Kidney capillary endothelial cell (primary cell): ENCODE data around the gene NBPF11.
A peak's percentile ranks its signal among the peaks of the same experiment; 100 is the strongest.
"Not testable (repeated sequence)": the region's sequence is repeated elsewhere in the genome, so short reads cannot be mapped to it uniquely, and the experiment has no call there.

Source experiments
- DNase-seq: peaks from one replicate; pipeline ENCODE4 v3.0.0-alpha.2; 2018; ENCODE audit warnings: low spot score

Gene NBPF11

GRCh38 chr1:148150945-148151344 lies 1.1 kb downstream of the NBPF11 start:
- not testable (repeated sequence) for DNase-seq

- DNase-seq: not testable (repeated sequence)
These were observed 2.1 kb downstream of the NBPF11 start for GRCh38 chr1:148150014-148150413.

DNA sequence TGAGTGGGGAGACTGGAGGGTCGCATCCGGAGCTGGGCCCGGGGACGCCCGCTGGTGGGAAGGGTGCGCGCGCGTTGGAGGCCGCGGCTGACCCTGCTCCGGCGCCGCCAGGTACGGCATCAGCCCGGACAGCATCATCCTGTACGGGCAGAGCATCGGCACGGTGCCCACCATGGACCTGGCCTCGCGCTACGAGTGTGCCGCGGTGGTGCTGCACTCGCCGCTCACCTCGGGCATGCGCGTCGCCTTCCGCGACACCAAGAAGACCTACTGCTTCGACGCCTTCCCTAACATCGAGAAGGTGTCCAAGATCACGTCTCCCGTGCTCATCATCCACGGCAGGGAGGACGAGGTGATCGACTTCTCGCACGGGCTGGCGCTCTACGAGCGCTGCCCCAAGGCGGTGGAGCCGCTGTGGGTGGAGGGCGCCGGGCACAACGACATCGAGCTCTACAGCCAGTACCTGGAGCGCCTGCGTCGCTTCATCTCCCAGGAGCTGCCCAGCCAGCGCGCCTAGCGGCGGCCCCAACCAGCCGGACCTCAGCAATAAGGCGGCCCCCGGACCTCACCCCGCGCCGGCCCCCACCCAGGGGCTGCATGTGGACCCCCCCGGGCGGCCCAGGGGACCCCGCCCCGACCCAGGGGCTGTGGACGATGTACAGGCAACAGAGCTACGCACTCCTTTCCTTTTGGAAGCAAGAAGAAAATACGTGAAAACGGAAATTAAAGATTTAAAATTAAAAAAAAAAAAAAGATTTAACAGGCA lies 2.8 kb downstream of the NBPF11 start:
- not testable (repeated sequence) for DNase-seq

DNA sequence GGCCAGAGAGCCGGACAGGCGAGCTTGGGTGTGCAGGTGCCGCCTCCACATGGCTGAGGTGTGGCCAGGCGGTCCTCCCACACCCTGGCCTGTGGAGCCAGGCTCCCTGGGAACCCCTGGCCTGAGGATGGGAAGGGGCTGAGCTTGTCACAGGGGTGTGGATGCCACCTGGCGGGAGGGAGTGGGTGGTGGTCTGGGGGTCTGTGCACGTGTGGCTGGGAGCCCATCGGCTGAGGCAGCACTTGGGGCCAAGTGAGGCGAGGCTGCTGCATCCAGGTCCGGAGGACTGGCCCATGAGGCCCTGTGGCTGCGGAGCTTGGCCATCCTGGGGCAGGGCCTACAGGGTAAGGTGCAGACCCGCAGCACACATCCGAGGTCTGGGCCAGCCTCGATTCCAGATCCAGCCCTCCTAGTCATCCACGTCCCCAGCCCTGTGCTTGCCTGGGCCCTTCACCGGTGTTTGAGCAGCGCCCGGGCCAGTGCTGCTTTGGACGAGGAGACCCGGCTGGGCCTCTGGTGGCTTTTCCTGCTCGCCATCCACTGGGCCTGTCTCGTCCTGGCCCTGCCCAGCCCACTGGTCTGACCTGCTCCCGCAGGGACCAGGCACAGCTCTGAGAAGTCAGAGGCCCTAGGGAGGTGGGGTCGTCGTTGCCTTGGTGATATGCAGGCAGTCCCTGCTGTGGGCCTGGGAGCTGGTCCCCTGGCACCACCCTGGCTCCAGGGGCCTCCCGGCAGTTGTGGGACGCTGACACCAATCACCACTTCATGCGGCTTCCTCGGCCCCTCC lies 4.8 kb downstream of the NBPF11 start:
- DNase-seq: not testable (repeated sequence)

DNA sequence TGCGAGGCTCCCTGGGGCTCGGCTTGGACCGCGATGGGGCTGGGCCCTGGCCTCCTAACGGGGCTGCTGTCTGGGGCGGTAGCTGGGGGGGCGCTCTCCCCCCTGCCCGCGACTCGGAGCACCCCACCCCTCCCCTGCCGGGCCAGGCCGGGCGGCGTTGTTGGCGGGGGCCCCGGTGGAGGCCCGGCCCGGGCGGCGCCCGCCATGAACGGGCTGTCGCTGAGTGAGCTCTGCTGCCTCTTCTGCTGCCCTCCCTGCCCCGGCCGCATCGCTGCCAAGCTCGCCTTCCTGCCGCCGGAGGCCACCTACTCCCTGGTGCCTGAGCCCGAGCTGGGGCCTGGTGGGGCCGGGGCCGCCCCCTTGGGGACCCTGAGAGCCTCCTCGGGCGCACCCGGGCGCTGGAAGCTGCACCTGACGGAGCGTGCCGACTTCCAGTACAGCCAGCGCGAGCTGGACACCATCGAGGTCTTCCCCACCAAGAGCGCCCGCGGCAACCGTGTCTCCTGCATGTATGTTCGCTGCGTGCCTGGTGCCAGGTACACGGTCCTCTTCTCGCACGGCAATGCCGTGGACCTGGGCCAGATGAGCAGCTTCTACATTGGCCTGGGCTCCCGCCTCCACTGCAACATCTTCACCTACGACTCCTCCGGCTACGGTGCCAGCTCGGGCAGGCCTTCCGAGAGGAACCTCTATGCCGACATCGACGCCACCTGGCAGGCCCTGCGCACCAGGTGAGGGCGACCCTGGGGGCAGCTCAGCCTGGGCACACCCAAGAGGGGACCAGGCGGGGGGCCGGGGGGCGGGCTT lies 5.7 kb downstream of the NBPF11 start:
- not testable (repeated sequence) for DNase-seq

DNA sequence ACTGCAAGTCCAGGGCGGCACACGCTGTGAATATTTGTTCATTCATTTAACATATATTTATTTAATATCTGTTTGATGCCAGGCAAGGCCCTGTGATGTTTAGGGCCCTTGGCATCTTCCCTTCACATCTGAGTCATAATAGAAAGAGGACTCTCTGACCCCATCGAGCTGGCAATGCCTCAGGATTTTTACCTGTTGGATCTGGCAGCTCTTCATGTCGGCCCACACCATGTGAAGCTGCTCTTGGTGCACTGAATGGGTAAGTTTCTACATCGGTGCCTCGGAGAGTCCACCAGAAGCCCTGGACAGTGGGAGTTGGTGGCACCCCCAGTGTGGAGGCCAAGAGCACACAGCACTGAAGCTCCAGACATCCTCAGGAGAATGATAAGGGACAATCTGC lies 8.9 kb downstream of the NBPF11 start:
- not testable (repeated sequence) for DNase-seq

GRCh38 chr1:148141936-148142335 lies 10.1 kb downstream of the NBPF11 start:
- not testable (repeated sequence) for DNase-seq

DNA sequence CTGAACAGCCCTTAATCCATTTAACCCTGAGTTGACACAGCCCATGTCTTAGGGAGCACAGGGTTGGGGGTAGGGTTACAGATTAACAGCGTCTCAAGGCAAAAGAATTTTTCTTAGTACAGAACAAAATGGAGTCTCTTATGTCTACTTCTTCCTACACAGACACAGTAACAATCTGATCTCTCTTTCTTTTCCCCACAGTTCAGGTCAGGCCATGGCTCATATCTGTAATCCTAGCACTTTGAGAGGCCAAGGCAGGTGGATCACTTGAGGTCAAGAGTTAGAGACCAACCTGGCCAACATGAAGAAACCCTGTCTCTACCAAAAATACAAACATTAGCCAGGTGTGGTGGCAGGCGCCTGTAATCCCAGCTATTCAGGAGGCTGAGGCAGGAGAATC lies 13.5 kb downstream of the NBPF11 start:
- DNase-seq: not testable (repeated sequence)

GRCh38 chr1:148122341-148122740 lies 29.7 kb downstream of the NBPF11 start:
- DNase-seq: not testable (repeated sequence)

- DNase-seq: peak; percentile 0
These were observed 31.7 kb downstream of the NBPF11 start for GRCh38 chr1:148120395-148120794.

DNA sequence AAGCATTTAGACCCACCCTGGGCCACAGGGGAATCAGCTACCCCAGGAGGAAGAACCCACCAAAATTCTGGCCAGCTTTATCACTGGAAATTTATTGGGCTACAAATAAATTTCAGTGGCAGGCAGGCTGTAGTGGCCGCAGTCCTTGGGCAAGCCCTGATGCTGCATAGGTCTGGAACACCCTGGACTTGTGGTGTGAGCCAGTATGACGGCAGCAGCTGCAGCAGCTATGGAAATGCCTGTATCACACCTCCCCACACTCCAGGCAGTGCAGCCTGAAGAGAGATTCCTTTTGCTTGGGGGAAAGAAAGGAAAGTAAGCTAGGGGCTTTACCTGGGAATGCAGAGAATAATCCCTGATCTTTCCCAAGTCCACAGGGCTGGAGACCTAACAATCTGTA lies 56.3 kb downstream of the NBPF11 start:
- not testable (repeated sequence) for DNase-seq

DNA sequence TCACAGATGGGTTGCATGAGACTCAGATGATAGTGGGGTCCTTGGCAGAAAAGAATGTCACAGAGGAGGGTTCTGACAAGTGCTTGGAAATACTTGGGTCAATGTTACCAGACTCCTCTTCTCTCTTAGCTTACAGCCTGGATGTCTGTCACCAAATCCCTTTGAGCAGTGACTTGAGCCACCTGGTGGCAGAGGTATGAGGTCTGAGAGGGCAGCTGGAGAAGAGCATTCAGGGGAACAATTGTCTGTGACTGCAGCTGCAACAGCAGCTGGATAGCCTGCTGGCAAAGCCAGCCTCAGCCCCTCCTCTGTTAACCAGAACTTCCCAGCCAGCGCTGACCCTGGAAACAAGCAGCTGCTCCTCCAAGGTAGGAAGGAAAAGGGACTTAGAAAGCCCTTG lies 65.9 kb downstream of the NBPF11 start:
- DNase-seq: not testable (repeated sequence)

DNA sequence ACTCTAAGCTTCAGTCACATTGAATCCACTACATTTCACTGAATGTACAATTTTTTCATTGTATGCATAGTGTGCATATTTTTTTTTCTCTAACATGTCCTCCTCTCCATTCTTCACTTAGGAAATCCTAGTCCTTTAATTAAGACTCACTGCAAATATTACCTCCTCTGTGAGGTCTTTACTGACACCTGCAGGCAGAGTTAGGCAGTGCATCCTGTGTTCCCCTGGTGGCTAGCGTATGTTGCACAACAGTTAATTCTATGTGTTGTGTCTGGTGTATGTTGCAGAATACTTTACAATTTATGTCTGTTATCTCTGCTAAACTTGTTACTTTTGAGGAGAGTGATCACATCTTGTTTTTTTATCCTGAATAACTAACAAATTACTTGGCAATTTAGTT lies 70.9 kb downstream of the NBPF11 start:
- DNase-seq: not testable (repeated sequence)

DNA sequence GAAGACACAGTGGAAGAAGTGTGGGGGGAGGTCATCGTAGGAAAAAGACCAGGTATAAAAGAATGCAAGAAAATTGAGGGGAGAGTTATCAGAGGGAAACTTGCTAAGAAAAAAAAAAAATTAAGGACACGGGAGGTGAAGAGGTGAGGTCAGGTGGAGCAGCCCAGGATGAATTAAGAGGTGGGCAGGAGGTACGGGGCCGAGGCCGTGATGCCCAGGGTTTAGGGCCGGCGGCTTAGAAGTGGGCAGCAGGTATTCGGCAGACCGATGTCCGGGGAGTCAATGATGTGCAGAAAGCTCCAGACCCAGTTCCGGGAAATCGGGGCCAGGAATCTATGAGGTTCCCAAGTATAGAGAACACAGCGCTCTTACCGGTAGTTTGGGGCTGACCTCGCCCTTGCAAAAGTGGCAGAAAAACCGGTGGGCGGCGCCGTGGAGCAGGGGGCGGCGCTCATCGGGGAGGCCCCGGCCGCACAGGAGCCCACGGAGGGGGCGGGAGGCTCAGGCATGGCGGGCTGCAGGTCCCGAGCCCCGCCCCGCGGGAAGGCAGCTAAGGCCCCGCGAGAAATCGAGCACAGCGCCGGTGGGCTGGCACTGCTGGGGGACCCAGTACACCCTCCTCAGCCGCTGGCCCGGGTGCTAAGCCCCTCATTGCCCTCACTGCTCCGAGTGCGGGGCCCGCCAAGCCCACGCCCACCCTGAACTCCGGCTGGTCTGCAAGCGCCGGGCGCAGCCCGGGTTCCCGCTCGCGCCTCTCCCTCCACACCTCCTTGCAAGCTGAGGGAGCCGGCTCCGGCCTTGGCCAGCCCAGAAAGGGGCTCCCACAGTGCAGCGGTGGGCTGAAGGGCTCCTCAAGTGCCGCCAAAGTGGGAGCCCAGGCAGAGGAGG lies 73.2 kb downstream of the NBPF11 start:
- not testable (repeated sequence) for DNase-seq

- not testable (repeated sequence) for DNase-seq
These were observed 74.0 kb downstream of the NBPF11 start for GRCh38 chr1:148078090-148078489.

GRCh38 chr1:148077458-148077857 lies 74.6 kb downstream of the NBPF11 start:
- not testable (repeated sequence) for DNase-seq

GRCh38 chr1:148073392-148073791 lies 78.7 kb downstream of the NBPF11 start:
- not testable (repeated sequence) for DNase-seq

- not testable (repeated sequence) for DNase-seq
These were observed 83.5 kb downstream of the NBPF11 start for GRCh38 chr1:148068606-148069005.

DNA sequence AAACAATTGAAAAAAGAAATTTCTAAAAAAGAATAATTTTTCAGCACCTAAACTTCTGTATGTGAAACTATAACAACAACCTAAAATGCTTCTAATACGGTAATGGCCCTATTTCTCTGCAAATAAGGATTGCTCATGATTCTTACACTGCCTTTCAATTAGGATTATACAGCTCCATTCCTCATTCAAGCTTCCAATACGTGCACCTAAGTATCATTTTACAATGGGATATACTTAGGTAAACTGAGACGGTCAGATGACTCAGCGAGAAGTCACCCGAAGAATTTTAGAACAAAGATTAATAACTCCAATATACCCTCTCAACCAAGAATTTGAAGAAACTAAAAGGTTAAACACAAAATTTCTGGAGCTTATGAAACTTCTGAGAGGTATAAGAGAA lies 83.9 kb downstream of the NBPF11 start:
- DNase-seq: not testable (repeated sequence)

DNA sequence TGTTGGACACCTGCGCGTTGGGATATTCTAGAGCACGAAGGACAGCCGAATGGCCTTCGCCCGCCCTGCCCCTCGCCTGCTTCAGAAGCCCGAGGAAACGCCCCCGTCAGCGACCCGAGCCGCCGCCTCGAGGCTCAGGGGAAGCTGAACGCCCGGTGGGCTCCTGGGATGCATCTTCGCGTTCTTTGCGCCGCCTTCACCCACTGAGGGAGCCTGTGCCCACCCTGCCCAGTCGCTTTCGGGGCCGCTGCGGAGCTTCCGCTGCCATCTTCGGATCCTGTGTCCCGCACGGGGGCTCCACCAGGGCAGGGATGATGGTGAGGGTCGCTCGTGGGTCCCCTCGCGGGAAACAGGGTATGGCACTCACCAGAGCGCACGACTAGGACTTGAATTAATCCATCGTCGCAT lies 91.8 kb downstream of the NBPF11 start:
- not testable (repeated sequence) for DNase-seq

- DNase-seq: not testable (repeated sequence)
These were observed 94.7 kb downstream of the NBPF11 start for GRCh38 chr1:148057384-148057783.
